ENCODE results near the gene ZYG11B.

DNA sequence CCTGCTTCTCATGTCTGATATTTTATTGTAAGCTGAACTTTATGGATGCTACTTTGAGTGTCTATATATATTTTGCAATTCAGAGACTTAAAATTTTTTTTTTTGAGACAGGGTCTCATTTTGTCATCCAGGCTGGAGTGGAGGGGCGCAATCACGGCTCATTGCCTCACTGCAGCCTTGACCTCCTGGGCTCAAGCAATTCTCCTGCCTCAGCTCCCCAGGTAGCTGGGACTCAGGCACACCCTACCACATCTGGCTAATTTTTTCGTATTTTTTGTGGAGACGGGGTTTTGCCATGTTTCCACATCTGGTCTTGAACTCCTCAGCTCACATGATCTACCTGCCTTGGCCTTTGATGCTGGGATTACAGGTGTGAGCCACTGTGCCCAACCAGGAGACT lies 124.7 kb downstream of the ZYG11B start:
- TF ChIP-seq, protein P1, sequence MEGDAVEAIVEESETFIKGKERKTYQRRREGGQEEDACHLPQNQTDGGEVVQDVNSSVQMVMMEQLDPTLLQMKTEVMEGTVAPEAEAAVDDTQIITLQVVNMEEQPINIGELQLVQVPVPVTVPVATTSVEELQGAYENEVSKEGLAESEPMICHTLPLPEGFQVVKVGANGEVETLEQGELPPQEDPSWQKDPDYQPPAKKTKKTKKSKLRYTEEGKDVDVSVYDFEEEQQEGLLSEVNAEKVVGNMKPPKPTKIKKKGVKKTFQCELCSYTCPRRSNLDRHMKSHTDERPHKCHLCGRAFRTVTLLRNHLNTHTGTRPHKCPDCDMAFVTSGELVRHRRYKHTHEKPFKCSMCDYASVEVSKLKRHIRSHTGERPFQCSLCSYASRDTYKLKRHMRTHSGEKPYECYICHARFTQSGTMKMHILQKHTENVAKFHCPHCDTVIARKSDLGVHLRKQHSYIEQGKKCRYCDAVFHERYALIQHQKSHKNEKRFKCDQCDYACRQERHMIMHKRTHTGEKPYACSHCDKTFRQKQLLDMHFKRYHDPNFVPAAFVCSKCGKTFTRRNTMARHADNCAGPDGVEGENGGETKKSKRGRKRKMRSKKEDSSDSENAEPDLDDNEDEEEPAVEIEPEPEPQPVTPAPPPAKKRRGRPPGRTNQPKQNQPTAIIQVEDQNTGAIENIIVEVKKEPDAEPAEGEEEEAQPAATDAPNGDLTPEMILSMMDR (IDR thresholded peaks at IDR 0.05; ENCODE audit: low read length), result no peak
- no peak for TF ChIP-seq EZH2 (optimal IDR thresholded peaks at IDR 0.05; ENCODE audit: low read depth, low read length)
